Psoas muscle (tissue), 8 donors: ENCODE results near the gene HS3ST2. TPM values are rescaled to one million over a fixed set of nuclear protein-coding genes. Genes with fewer than 3 reads are reported as not detected.

Experiments used
- ATAC-seq, 4 donors: fragments of 200-7000 bp; cut with Tn5 transposase; one replicate each; pipeline ENCODE4 v1.9.1; 2020; ENCODE audit warnings: moderate library complexity in 3 of 4, mild to moderate bottlenecking in 2 of 4
- DNase-seq, 2 donors: peaks; one replicate each; pipeline ENCODE4 v3.0.0-alpha.2; 2020
- H3K27ac ChIP-seq: fragments of 200-600 bp; one replicate; pipeline ENCODE4 v1.8.0; 2022
- H3K27me3 ChIP-seq, 3 donors: fragments of 200-600 bp in 1 of 3; one replicate each; pipeline versions ENCODE4 v1.6.1 to v1.8.0; 2013 to 2022; ENCODE audit warnings: low read length in 2 of 3, mild to moderate bottlenecking in 2 of 3, moderate library complexity in 1 of 3; ENCODE audit not compliant: insufficient read depth in 3 of 3
- H3K36me3 ChIP-seq, 2 donors: fragments of 200-600 bp in 1 of 2; one replicate each; pipeline versions ENCODE4 v1.6.1 to v1.8.0; 2013 to 2022; ENCODE audit warnings: low read depth in 1 of 2, mild to moderate bottlenecking in 1 of 2, moderate library complexity in 1 of 2; ENCODE audit not compliant: insufficient read depth in 1 of 2
- H3K4me1 ChIP-seq: fragments of 200-600 bp; one replicate; pipeline ENCODE4 v1.8.0; 2022
- H3K4me3 ChIP-seq: fragments of 200-600 bp; one replicate; pipeline ENCODE4 v1.8.0; 2022; ENCODE audit warnings: mild to moderate bottlenecking
- H3K9me3 ChIP-seq: fragments of 200-600 bp; one replicate; pipeline ENCODE4 v1.8.0; 2022
- WGBS, 3 donors: extraction: QIAGEN DNeasy Blood & Tissue Kit; methylation state at CpG; one replicate each; pipeline versions ENCODE4 v1.1.6 to v1.1.7; 2013; 5-methylcytosine and 5-hydroxymethylcytosine counted together
- intact Hi-C, 2 donors: fragments of 100-400 bp; cut with DNase I; formaldehyde crosslinking; loops; one replicate each; pipeline versions ENCODE4 v1.11.0 to v1.14.2; 2022
- polyA plus RNA-seq, 3 donors: library from polyadenylated mRNA; stranded (reverse); fragments of 200-250 nt; gene quantifications; one replicate each; pipeline ENCODE4 v1.2.3, GENCODE V29; 2013
- total RNA-seq, 4 donors: library from RNA; stranded (reverse); fragmentation: NEBNext Ultra II Directional in 2 of 4; extraction: Animal tissue kit (Norgen Biotek cat#: 25700) in 2 of 4; gene quantifications; one replicate each; pipeline versions ENCODE4 v1.2.1 to v1.2.4, GENCODE V29; 2021 to 2023
- TF ChIP-seq, protein P1 (sequence below): fragments of 200-600 bp; IDR thresholded peaks from one replicate; pipeline ENCODE4 v1.8.0; 2022; ENCODE audit warnings: antibody characterized with exemption
- donor health status: healthy with polysubstance abuse.
- donor health status: DM: no; HTN: no; CAD: no; lungs with moderate emphysema.
- donor health status: Bipolar disorder and iron deficiency.
- donor health status: healthy.
- donor health status: DM: yes; HTN: yes; CAD: no.
- donor health status: DM: no; HTN: no; CAD: no.
- donor health status: DM: no; HTN: no; CAD: no.
- donor health status: DM: yes; HTN: yes; CAD: no.

The HS3ST2 gene
- total and polyA plus RNA-seq, 7 donors, result 0.05 to 1.6 (median 0.42) TPM; not detected in 1

GRCh38 chr16:22928882-22929435, 115.0 kb downstream of the HS3ST2 start:
- intact Hi-C loops, result no loop called here
- whole genome bisulfite sequencing, 3 donors, result 32 to 42% (median 35%) methylated on average over 5 of the region's 5 CpGs
- no peak for ATAC-seq
- no peaks in the 10 kb centered on the region for H3K9me3 ChIP-seq
- H3K4me1 ChIP-seq, result no peaks in the 10 kb centered on the region
- peaks cover 0 to 3% (median 0%) of the 10 kb centered on the region in 3 donors for H3K27me3 ChIP-seq
- TF ChIP-seq, protein P1, sequence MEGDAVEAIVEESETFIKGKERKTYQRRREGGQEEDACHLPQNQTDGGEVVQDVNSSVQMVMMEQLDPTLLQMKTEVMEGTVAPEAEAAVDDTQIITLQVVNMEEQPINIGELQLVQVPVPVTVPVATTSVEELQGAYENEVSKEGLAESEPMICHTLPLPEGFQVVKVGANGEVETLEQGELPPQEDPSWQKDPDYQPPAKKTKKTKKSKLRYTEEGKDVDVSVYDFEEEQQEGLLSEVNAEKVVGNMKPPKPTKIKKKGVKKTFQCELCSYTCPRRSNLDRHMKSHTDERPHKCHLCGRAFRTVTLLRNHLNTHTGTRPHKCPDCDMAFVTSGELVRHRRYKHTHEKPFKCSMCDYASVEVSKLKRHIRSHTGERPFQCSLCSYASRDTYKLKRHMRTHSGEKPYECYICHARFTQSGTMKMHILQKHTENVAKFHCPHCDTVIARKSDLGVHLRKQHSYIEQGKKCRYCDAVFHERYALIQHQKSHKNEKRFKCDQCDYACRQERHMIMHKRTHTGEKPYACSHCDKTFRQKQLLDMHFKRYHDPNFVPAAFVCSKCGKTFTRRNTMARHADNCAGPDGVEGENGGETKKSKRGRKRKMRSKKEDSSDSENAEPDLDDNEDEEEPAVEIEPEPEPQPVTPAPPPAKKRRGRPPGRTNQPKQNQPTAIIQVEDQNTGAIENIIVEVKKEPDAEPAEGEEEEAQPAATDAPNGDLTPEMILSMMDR, result no peak
- no peak for DNase-seq
- no peak overlapping the region for H3K4me3 ChIP-seq
- no peak overlapping the region for H3K27ac ChIP-seq
- no peaks in the 10 kb centered on the region for H3K36me3 ChIP-seq

- Histone ChIP-seq H3K4me1 (no peaks in the 10 kb centered on the region), H3K27ac (no peak overlapping the region), H3K9me3 (no peaks in the 10 kb centered on the region), H3K36me3 (no peaks in the 10 kb centered on the region), H3K4me3 (no peak overlapping the region), H3K27me3 (peaks cover 0 to 7% (median 0%) of the 10 kb centered on the region in 3 donors)
- DNase-seq (no peak), ATAC-seq (no peak)
- intact Hi-C loops, result no loop called here
- TF ChIP-seq, protein P1, result no peak
- 20 to 34% (median 33%) methylated on average over 3 of the region's 3 CpGs for WGBS, 3 donors
These were observed 115.5 kb downstream of the HS3ST2 start for GRCh38 chr16:22929461-22929860.

DNA sequence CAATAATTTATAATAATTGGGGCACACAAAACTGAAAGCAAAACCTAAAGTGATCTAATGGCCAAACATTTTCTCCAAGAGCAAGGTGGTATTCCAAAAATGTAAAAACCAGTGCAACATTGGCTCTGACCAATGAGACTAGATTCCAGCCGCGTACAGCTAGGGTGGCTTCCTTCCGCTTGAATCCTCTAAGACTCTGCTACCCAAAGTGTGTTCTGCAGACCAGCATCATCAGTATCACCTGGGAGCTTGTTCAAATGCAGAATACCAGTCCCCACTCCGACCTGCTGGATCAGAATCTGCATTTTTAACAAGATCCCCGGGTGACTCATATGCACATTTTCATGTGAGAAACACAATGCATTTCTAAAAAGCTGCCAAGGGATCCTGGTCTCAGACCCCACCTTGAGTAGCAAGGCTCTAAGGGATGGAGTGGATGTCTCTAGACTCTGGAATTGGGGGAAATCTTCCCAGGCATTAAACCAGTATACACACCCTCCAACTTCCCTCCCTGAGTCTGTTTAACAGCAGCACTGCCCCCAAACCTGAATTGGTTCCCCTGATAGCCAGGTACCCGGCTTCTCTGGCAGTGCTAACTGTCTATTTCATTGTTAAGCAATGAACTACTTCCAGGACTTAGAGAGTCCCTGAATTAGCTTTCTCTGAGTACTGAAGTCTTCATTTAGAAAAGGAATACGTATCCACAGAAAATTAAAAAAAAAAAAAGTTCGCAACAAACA, 118.2 kb downstream of the HS3ST2 start:
- 27 to 35% (median 32%) methylated on average over 8 of the region's 8 CpGs for WGBS, 3 donors
- H3K27ac ChIP-seq, result no peak overlapping the region
- TF ChIP-seq, protein P1, result no peak
- ATAC-seq (no peak), DNase-seq (no peak)
- H3K27me3 ChIP-seq, result peaks cover 0 to 7% (median 0%) of the 10 kb centered on the region in 3 donors
- H3K4me1 ChIP-seq, result no peaks in the 10 kb centered on the region
- no peaks in the 10 kb centered on the region for H3K9me3 ChIP-seq
- intact Hi-C loops, result no loop called here
- no peak overlapping the region for H3K4me3 ChIP-seq
- H3K36me3 ChIP-seq, result no peaks in the 10 kb centered on the region

GRCh38 chr16:22933173-22933572, 119.2 kb downstream of the HS3ST2 start:
- H3K9me3 ChIP-seq, result no peaks in the 10 kb centered on the region
- TF ChIP-seq, protein P1, result no peak
- H3K27me3 ChIP-seq, result peaks cover 0 to 7% (median 0%) of the 10 kb centered on the region in 3 donors
- ATAC-seq (peak in 1 of 4 donors; percentile 40), DNase-seq (no peak)
- WGBS, 3 donors, result 6 to 25% (median 10%) methylated on average over 2 of the region's 2 CpGs
- no peak overlapping the region for H3K27ac ChIP-seq
- no peaks in the 10 kb centered on the region for H3K36me3 ChIP-seq
- no peaks in the 10 kb centered on the region for H3K4me1 ChIP-seq
- intact Hi-C loops, result no loop called here
- no peak overlapping the region for H3K4me3 ChIP-seq
